Esophagus squamous epithelium (tissue), 5 donors: ENCODE measurements around the gene COMMD4. TPM values are rescaled to one million over a fixed set of nuclear protein-coding genes. Genes with fewer than 3 reads are reported as not detected.
"Not testable (repeated sequence)": the region's sequence is repeated elsewhere in the genome, so short reads cannot be mapped to it uniquely, and the experiment has no call there.

Source experiments
- DNase-seq: peaks from one replicate; lab custom pipeline; 2025; lab: John Stamatoyannopoulos, UW
- H3K27ac ChIP-seq, 4 donors: fragments of 200-600 bp; sonication (generic); one replicate each; pipeline ENCODE4 v1.5.1; 2016 to 2019; ENCODE audit warnings: mild to moderate bottlenecking in 1 of 4
- H3K27me3 ChIP-seq, 4 donors: fragments of 200-600 bp; sonication (generic); 1 replicate in 3 of 4; 2 replicates in 1 of 4; pipeline versions ENCODE4 v1.5.1 to v1.6.0; 2017 to 2021; ENCODE audit warnings: antibody characterized with exemption in 1 of 4
- H3K36me3 ChIP-seq, 3 donors: fragments of 200-600 bp; sonication (generic); one replicate each; pipeline ENCODE4 v1.5.1; 2016 to 2019
- H3K4me1 ChIP-seq, 3 donors: fragments of 200-600 bp; sonication (generic); one replicate each; pipeline ENCODE4 v1.5.1; 2017 to 2019
- H3K4me3 ChIP-seq, 4 donors: fragments of 200-600 bp; sonication (generic); 1 replicate in 3 of 4; 2 replicates in 1 of 4; pipeline ENCODE4 v1.5.1; 2016 to 2019; ENCODE audit warnings: mild to moderate bottlenecking in 2 of 4, moderate library complexity in 1 of 4
- H3K9me3 ChIP-seq, 3 donors: fragments of 200-600 bp; sonication (generic); one replicate each; pipeline ENCODE4 v1.5.1; 2016 to 2019
- CTCF ChIP-seq, 6 experiments: fragments of 450-650 bp in 4 of 6; fragments of 200-600 bp in 2 of 6; sonication (generic) in 2 of 6; IDR thresholded peaks; one replicate each; pipeline ENCODE4 v1.5.1; 2016 to 2019; ENCODE audit warnings: antibody characterized with exemption in 6 of 6, mild to moderate bottlenecking in 4 of 6, moderate library complexity in 4 of 6
- POLR2A ChIP-seq, 4 donors: fragments of 450-650 bp; IDR thresholded peaks; one replicate each; pipeline ENCODE4 v1.6.1; 2017; ENCODE audit warnings: antibody characterized with exemption in 4 of 4, mild to moderate bottlenecking in 4 of 4, moderate library complexity in 3 of 4
- WGBS, 2 donors: methylation state at CpG; one replicate each; pipeline ENCODE4 v1.1.5; 2018; 5-methylcytosine and 5-hydroxymethylcytosine counted together
- intact Hi-C: fragments of 100-400 bp; cut with DNase I; formaldehyde crosslinking; loops from one replicate; pipeline ENCODE4 v1.15.0; 2022
- total RNA-seq, 4 donors: library from RNA; depleted of rRNA; stranded (reverse); fragments of >200 nt; gene quantifications; one replicate each; pipeline ENCODE4 v1.1.0, GENCODE V29; 2016
- donor health status: DM: yes; HTN: yes; CAD: no.

COMMD4 gene
- total RNA-seq, 4 donors from 2014 or later, result 35.5 to 54.4 (median 44.5) TPM

- Histone ChIP-seq H3K27me3 (peaks cover 0 to 7% (median 0%) of the 10 kb centered on the region in 4 donors), H3K9me3 (no peaks in the 10 kb centered on the region), H3K36me3 (no peaks in the 10 kb centered on the region), H3K4me1 (no peaks in the 10 kb centered on the region), H3K27ac (no peak overlapping the region), H3K4me3 (no peak overlapping the region)
- TF ChIP-seq POLR2A (IDR thresholded peaks at IDR 0.05) (no peak), CTCF (IDR thresholded peaks at IDR 0.05) (no peak)
- intact Hi-C loops, result no loop called here
- WGBS, 2 donors, result 66 to 85% methylated on average over 3 to 4 of the region's 5 CpGs
- DNase-seq, result no peak
Measured at GRCh38 chr15:75314552-75315290, 21.1 kb upstream of the COMMD4 start.

- H3K36me3 ChIP-seq, H3K27ac ChIP-seq, H3K4me3 ChIP-seq, DNase-seq, H3K27me3 ChIP-seq, H3K4me1 ChIP-seq, H3K9me3 ChIP-seq, intact Hi-C loops: not testable (repeated sequence)
- 65 to 76% methylated on average over 5 of the region's 5 CpGs for WGBS, 2 donors
Measured at GRCh38 chr15:75319231-75319897, 16.5 kb upstream of the COMMD4 start.

GRCh38 chr15:75321711-75322110 is 14.2 kb upstream of the COMMD4 start:
- Histone ChIP-seq H3K36me3 (no peaks in the 10 kb centered on the region), H3K27ac (no peak overlapping the region), H3K4me1 (no peaks in the 10 kb centered on the region), H3K4me3 (no peak overlapping the region), H3K27me3 (no peaks in the 10 kb centered on the region), H3K9me3 (no peaks in the 10 kb centered on the region)
- no peak for DNase-seq
- 82% methylated on average over 6 of the region's 6 CpGs for WGBS, 2 donors
- TF ChIP-seq POLR2A (IDR thresholded peaks at IDR 0.05) (no peak), CTCF (IDR thresholded peaks at IDR 0.05) (no peak)
- intact Hi-C loops, result loop anchor here (10.0 kb wide), 1 partner anchor 87 kb away; no protein-coding TSS in a partner anchor

GRCh38 chr15:75325922-75326321 is 9.9 kb upstream of the COMMD4 start:
- H3K27me3 ChIP-seq, result no peaks in the 10 kb centered on the region
- H3K9me3 ChIP-seq, result no peaks in the 10 kb centered on the region
- H3K27ac ChIP-seq, result no peak overlapping the region
- TF ChIP-seq POLR2A (IDR thresholded peaks at IDR 0.05) (no peak), CTCF (IDR thresholded peaks at IDR 0.05) (no peak)
- H3K4me1 ChIP-seq, result no peaks in the 10 kb centered on the region
- no peak overlapping the region for H3K4me3 ChIP-seq
- H3K36me3 ChIP-seq, result no peaks in the 10 kb centered on the region
- WGBS, 2 donors, result 89 to 94% methylated on average over 4 of the region's 4 CpGs
- intact Hi-C loops, result loop anchor here (10.0 kb wide), 1 partner anchor 91 kb away; no protein-coding TSS in a partner anchor
- DNase-seq, result no peak

- Histone ChIP-seq H3K9me3 (no peaks in the 10 kb centered on the region), H3K27me3 (no peaks in the 10 kb centered on the region), H3K4me1 (no peaks in the 10 kb centered on the region), H3K27ac (no peak overlapping the region), H3K36me3 (no peaks in the 10 kb centered on the region), H3K4me3 (no peak overlapping the region)
- WGBS, 2 donors, result 63 to 90% methylated on average over 3 of the region's 4 CpGs
- TF ChIP-seq CTCF (IDR thresholded peaks at IDR 0.05) (no peak), POLR2A (IDR thresholded peaks at IDR 0.05) (no peak)
- intact Hi-C loops, result loop anchor here (10.0 kb wide), 1 partner anchor 92 kb away; no protein-coding TSS in a partner anchor
- DNase-seq, result no peak
Measured at GRCh38 chr15:75327005-75327404, 8.9 kb upstream of the COMMD4 start.
